HG03108 (cell line): ENCODE data around the gene AGAP9.
"Not testable (repeated sequence)": the region's sequence is repeated elsewhere in the genome, so short reads cannot be mapped to it uniquely, and the experiment has no call there.

Source experiments
- ATAC-seq: cut with Tn5 transposase; IDR thresholded peaks from one replicate; pipeline ENCODE4 v1.9.1; 2021; ENCODE audit warnings: moderate library complexity; ENCODE audit not compliant: unreplicated experiment

The AGAP9 gene

DNA sequence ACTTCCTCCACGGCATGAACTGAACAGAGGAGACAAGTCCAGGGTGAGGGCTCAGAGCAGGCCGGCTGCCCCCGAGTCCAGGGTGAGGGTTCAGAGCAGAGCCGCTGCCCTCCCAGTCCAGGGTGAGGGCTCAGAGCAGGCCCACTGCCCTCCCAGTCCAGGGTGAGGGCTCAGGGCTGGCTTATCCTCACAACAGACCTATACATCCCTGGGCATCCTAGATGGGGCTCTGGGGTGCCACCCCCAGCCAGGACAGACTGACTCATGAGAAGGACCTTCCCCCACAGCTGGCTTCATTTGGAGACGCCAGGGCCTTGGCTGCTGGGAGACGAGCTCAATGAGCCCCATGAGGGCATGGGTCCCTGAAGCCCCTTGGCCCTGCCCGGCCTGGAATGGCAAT, 33.8 kb downstream of the AGAP9 start:
- not testable (repeated sequence) for ATAC-seq

DNA sequence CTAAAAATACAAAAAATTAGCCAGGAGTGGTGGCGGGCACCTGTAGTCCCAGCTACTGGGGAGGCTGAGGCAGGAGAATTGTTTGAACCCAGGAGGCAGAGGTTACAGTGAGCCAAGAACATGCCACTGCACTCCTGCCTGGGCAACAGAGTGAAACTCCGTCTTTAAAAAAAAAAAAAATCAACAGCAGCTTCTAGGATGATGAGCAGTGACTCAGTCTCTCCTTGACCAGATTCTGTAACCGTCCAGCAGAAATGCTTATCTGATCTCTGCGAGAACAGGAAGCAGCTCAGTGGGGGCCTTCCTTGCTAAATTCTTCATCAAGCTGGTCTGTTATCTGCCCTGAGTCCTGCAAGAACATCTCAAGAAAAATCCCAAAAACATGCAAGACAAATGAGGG, 37.5 kb downstream of the AGAP9 start:
- ATAC-seq: not testable (repeated sequence)

DNA sequence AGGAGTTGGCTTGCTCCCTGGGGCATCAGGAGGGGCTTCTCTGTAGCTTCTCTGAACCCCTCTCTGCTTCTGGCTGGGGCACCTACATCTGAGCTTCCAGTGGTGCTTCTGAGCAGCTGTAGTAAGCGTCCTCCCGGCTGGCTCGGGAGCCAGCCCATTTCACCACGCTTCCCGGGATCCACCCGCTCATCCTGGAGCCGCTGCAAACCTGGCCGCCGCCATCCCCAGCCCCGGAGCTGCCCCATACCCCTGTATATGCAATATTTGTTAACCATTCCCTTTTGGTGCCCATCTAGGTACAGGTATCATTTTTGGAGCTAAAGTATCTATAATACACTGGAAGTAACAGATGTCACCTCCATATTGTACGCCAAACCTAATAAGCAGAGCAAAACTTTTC, 38.7 kb downstream of the AGAP9 start:
- ATAC-seq: not testable (repeated sequence)

DNA sequence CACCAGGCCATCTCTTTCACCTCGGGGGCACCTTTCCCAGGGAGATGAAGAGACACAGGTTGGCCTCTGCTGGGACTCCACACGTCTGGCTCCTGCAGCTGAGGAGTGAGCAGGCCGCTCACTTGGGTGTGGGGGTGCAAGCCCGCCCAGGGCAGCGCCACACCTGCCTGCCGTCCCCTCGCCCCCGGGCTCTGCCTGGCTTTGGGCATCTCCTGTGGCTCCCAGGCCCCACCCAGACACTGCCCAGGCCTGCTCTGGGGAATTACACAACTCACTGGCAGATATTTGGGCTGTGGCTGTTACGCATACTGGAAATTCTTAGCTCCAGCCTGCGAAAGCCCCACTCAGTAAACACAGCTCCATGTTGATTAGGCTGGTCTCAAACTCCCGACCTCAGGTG, 39.5 kb downstream of the AGAP9 start, which contains the start of gene ANXA8:
Gene ANXA8 (minus strand): TSS at position 193 of the 400 bp plus-strand sequence. CDS start 182 bp downstream, at position 11.
- ATAC-seq: not testable (repeated sequence)

DNA sequence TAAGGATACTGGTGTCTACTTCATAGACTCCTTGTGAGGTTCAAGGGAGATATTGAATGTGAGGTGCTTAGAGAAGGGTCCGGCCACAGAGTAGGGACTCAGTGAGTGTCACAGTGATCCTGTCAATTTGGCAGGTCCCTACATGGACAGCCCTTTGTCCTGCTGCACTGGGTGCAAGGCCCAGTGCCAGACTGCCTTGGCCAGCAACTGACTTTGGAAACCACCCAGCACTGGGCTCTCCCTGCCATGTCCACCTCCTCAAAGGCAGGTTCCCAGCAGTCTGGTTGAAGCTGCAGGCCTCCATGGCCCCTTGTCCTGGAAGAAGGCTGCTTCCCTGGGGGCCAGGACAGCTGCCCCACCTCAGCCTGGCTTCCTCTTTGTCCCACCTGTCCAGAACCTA, 41.1 kb downstream of the AGAP9 start:
- not testable (repeated sequence) for ATAC-seq

DNA sequence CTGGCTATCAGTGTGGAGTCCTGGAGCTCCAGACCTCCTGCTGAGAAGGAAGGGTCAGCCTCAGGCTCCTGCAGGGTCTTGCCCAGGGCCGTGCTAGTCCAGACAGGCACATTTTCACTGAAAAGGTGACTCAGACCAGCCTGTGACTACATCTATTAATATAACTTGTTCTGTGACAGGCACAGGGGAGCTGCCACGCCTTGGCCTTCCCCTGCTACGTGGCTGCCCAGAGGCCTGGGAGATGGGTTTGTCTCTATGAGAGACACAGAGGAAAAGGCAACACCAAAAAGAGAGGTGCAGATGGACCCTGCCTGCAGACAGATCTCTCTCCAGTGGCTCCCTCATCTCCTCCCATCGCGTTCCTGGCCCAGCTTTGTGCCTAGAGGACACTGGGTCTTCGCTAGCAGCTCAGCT, 41.7 kb downstream of the AGAP9 start:
- not testable (repeated sequence) for ATAC-seq

DNA sequence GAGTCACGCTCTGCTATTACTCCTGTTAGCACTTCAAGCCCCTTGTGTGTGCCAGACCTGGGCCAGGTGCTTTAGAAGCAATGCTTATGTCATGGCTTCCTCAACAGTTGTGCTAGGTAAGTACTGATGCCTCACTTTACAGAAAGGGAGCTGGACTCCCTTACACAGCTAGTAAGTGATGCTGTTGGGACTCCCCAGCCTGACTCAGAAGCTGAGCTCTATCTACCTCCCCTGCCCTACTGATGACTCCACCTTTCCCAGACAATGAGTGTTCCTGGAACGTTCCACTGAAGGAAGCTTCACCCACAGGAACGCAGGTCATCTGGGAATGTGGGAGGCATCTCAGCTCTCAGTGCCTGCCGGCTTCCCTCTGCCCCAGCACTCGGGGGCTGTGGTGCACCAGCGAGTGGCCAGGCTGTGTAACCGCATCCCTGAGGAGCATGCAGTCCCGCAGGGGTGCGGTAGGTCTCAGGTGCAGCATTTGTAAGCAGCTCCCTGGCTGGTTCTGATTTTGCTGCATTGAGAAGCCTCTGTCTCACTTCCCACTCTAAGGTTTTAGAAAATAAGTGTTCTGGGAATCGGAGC, 42.2 kb downstream of the AGAP9 start:
- not testable (repeated sequence) for ATAC-seq

DNA sequence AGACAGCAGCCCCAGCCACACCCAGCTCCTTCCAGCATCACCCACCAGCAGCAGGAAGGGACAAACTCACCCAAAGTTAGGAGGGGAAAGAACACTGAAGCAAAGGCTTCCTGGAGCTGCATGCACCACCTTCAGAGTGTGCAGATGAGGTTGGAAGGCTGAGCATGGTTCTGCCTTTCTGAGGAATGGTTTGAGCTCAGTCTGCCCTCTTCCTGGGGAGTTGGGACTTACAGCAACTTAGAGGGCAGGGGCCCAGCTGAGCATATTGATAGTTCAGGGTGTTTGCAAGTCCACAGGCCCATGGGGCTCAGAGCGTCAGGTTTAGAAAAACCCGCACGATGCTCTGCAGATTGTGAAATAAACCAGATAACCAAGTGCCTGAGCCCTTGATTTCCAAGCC, 43.3 kb downstream of the AGAP9 start:
- not testable (repeated sequence) for ATAC-seq

DNA sequence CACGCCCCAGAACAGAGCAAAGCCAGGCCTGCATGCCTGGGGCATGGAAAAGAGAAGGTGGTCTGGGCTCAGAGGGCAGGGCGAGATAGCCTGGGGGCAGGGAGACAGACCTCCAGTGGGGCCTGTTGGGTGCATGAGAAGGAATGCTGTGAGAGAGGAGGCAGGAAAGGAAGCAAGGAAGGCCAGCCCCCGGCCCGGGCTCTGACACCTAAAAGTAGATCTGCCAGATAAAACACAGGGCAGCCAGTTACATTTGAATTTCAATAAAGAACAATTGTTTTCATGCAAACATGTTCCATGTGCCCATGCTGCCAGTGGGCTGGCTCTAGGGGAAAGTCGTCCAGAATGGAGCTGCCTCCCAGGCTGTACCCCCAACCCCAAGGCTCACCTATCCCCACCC, 45.3 kb downstream of the AGAP9 start:
- not testable (repeated sequence) for ATAC-seq

DNA sequence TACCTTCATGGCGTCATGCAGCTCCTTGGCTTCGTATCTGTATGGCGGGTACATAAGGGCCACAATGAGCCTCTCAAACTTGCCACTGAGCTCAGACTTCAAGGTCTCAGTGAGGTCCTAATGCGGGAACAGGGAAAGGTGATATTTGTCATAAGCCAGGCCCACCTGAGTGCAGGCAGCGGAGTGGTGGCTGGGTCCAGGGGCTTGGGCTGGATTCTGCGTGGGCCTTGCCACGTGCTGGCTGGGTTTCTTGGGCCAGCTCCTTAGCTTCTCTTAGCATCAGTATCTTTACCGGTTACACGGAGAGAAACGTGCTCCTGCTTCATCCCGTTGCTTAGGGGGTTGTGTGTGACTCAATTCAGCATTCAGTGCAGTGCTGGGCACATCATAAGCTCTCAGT, 46.4 kb downstream of the AGAP9 start:
- not testable (repeated sequence) for ATAC-seq

DNA sequence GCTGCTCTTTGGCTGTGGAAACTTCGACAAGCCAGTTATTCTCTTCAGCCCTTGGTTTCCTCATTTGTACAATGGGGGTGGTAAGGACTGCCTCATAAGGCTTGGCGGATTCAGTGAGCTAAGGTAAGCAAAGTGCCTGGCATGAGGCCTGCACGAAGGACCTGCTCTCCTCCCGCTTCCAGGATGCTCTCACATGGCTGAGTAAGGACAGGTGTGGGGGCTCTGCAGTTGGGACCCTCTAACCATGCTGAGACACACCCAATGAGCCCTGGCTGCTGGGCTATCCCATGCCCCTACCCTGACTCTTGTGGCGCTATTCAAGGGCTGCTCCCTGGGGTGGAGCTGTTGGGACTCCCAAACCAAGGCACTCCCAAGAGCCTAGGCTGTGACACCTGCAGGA, 48.3 kb downstream of the AGAP9 start:
- ATAC-seq: not testable (repeated sequence)

DNA sequence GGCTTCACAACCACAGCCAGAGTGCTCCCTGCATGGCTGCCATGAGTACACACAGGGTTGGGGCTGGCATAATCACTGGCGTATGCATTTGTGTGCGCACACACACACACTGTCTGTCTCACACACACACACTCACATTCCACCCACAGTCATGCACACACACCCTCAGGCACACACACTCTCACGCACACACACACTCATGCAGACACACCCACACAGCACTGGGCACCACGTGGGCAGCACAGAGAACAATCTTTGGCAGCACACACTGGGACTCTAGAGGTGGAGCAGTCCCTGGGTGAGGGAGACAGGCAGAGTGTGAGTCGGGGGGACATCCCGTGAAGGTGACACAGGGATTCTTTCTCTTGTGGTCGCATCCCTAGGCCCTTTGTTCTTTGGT, 49.9 kb downstream of the AGAP9 start:
- not testable (repeated sequence) for ATAC-seq

DNA sequence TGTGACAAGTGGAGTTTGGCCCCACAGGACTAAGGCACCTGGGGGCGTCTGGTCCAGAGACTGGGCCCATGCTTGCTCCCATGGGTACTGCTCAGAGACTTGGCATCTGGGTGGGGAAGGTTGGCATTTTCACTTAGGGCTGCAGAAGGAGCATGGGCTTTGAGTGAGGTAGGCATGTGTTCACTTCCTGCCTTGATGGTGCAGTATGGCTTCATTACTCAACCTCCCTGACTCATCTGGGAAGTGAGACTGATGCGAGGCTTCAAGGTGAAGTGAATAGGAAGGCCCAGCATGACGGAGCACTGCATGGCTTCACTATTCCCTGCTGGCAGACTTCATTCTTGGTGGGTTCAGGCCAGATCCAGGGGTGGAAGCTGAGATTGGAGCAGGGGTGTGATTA, 50.8 kb downstream of the AGAP9 start:
- ATAC-seq: not testable (repeated sequence)

DNA sequence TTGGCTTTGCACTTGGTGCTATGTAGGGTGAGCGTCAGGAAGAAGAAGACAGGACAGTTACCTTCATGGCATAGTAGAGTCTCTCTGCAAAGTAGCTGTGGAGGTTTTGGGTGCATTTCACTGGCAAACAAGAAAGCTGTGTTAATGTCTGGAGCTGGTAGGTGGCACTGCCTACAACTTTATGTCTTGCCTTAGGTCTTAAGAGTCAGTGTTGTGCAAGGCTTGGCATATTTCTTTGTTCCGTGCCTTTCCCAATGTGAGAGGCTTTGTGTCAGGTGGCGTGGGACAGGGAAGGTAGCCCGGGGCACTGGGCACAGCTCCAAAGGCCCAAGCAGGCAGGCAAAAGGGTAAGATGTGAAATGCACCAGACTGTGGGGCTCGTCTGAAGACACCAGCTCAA, 51.4 kb downstream of the AGAP9 start:
- ATAC-seq: not testable (repeated sequence)

DNA sequence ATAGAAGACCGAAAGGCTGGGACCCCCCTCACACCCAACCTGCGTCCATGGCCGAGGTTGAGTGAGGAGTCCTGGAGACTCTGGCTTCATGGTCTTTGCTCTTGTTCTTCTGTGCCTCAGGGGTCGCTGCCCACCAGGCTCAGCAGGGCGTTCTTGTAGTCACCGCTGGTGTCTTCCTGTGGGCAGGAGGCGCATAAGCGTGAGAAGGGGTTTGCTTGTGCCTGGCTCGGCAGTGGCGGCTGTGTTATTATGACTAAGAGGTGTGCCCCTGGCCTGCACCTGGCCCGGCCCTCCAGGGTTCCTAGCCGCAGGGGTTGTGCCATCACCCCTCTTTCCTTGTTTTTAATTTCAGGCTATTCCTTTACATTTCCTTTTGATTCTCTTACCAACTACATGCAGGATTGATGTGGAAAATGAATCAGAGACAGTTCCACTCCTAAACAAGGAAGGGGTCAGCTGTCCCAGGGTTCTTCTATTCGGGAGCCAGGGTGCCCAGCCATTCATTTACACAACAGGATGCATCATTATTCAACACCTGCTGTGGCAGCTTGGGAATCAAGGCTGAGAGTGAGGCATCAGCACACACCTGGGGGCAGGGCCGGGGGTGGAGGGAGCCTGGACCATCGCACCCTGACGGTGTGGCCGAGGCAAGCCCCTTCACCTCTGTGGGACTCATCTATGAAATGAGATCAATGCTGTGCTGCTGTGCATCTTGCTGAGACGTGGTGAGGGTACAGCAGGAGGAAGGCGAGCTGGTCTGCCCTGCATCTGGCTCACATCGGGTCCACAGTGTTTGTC, 54.5 kb downstream of the AGAP9 start:
- ATAC-seq: not testable (repeated sequence)

DNA sequence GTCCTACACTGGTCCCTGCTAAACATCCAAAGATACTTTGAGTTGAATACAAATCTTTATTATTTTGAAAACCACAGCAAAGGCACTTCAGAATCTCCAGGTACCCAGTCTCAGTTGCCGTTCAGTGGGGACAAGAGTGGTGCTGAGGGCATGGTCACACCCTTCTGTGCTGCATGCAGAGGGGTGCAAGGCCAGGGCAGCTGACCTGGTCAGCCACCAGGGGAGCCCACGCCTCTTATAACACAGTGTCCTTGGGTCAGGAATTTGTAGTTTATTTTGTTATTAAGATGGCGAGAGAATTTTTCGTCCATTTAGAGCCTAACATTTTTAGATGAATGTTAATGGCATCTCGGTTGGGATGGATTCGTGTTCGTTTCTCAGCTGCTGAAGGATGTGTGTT, 55.5 kb downstream of the AGAP9 start:
- not testable (repeated sequence) for ATAC-seq

DNA sequence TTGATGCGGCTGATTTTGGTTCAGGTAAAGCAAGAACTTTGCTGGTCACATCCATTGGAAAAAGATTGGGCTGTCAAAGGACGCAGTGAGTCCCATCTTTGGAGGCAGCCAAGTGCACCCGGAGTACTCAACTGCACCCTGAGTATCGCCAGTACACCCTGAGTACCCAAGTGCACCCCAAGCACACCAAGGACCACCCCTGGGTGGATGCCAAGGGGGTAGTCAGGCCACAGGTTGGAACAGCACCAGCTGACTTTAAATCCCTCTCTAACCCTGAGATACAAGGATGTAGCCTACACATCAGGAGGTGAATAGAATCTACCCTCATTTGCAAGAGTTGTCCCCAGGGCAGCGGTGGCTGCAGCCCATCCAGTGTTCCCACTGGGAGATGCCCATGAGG, 56.0 kb downstream of the AGAP9 start:
- not testable (repeated sequence) for ATAC-seq

DNA sequence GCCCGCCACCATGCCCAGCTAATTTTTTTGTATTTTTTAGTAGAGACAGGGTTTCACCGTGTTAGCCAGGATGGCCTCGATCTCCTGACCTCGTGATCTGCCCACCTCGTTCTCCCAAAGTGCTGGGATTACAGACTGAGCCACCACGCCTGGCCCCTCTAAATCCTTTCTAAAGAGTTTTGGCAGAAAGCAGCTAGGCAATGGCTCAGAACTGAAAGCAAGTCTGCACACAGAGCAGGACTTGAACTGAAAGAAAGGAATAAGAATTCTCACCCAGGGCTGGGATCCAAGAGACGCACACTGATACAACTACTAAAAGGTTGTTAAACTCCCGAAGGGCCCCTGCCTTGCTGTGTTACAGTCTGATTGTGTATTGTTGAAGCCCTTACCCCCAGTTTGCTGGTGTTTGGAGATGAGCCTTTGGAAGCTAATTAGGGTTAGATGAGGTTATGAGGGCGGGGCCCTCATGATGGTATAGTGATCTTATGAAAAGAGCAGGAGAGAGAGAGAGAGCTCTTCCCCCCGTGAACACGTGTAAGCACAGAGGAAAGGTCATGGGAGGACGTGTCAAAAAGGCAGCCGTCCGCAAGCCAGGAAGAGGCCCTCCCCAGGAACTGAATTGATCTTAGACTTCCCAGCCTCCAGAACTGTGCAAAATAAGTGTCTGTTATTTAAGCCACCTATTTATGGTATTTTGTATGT, 58.1 kb downstream of the AGAP9 start:
- not testable (repeated sequence) for ATAC-seq

DNA sequence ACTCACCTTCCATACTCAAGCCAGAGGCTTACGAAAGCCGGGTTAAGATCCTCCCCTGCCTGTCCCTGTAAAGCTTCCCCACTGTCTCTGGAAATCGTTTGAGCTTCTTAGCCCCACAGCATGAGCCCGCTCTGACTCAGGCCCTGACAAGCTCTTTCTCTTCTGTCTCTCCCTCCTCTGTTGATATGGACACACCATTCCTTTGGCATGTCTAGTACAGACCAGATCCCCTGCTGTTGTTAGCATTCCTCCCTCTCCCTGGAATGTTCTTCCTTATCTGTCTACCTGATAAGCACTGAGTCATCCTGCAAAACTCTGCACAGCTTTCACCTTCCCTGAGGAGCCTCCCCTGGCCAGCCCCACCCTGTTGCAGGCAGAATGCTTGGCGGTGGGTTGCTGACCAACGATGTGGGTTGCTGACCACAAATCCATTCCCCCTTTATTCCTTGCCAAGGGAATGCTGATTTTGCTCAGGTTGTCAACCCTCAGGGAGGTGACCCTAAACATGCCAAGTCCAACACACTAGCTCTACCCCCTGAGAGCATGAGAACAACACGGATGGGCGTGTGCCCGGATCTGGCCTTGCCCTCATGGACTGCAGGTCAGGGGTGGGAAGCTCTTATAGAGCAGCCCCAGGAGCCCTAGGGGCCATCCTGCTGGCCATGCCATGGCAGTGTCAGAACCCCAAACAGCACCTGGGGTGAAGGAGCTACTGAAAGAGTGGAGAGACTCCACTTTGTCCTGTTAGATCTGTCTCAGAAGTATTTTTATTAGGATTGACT, 60.7 kb downstream of the AGAP9 start:
- ATAC-seq: not testable (repeated sequence)

DNA sequence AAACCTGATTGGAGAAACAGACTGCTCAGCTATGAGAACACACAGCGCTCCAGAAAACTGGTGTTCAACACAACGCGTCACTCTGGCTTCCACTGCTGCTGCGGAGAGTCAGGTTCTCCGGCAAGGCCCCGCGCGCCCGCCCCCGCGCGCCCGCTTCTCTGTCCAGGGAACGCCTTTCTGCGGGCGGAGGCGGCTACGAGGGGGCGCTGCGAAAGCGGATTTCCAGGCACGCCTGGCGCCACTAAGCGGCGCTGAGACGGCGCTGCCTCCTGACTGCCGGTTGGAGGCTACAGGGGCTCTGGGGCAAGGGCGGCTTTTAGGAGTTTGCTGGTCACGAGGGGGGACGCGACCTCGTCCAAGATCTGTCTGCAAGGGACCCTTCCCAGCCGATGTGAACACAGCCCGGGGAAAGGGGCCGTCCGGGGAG, 62.2 kb downstream of the AGAP9 start:
- ATAC-seq: not testable (repeated sequence)
